GM18861 (cell line): ENCODE results near the gene KLK10.
"Not testable (repeated sequence)": the region's sequence is repeated elsewhere in the genome, so short reads cannot be mapped to it uniquely, and the experiment has no call there.

Source experiments
- ATAC-seq: cut with Tn5 transposase; IDR thresholded peaks from one replicate; pipeline ENCODE4 v1.9.1; 2021; ENCODE audit not compliant: unreplicated experiment

The KLK10 gene

DNA sequence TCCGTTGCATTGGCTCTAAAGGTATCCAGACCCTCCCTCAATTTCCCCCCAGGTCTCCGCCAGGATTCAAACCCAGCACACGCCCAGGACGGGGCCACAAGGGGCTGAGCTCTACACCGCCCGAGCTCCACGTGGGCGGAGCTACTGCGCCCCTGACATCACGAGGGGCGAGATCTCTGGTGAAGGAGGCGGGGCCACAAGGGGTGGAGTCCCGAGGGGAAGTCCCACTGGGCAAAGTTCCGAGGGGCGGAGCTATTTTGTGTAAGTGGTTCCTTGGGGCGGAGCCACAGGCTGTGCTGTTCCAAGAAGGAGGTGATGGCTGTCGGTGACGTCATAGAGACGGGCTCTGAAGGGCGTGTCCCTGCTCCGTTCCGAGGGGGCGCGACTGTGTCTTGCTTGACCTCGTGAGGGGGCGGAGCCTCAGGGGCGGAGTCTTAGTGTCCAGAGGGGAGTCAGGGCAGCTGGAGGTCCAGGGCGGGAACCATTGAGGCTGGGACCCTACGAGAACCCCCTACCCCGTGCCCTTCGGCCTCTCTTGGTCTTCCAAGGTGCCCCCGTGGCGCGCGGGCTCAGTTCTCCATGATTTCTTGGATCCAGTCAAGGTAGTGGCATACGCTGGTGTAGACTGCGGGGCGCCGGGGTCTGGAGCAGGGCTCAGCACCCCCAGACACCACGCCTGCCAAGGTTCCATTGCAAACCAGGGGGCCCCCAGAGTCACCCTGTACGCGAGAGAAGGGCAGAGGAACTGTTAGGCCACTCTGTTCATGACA, 16.8 kb downstream of the KLK10 start:
- ATAC-seq: no peak

DNA sequence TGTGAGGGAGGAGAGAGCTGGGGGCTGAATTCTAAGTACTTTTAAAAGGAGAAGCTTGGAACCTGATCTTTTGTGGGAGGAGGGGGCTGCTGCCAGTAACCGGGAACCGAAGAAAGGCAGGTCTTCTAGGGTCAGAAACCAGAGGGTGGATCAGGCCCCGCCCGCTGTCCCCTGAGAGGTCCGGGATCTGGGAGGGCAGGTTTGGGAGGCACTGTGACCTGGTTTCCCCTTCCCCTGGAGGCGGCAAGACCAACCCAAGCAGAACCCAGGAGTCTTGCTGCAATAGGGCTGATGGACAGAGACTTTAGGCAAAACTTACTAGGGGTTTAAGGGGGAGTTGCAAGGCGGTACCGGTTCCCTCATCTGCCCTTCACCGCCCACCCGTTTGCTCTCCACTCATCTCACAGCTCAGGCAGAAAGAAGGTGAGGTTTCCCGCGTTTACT, 17.4 kb downstream of the KLK10 start:
- no peak for ATAC-seq

DNA sequence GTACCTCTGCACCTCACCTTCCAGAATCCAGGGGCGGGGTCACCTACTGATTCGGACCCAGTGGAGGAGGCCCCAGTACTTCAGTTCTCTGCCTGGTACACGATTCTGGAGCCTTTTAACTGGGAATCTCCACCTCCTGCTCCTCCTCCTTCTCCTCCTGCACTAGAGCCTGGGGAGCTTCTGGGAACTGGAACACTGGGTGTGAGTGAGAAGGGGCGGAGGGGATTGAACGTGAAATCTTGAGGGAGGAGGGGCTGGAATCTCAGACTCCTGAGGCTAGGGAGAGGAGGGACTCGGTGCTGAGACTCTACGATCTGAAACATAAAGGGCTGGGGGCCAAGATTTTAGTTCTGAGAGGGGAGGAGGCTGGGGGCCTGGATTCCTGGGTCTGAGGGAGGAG, 18.0 kb downstream of the KLK10 start, which contains the start of gene KLK8:
Gene KLK8, minus strand, starts transcription at position 90 of the 400 bp plus-strand sequence. CDS start 437 bp downstream, outside the sequence.
- ATAC-seq: no peak

DNA sequence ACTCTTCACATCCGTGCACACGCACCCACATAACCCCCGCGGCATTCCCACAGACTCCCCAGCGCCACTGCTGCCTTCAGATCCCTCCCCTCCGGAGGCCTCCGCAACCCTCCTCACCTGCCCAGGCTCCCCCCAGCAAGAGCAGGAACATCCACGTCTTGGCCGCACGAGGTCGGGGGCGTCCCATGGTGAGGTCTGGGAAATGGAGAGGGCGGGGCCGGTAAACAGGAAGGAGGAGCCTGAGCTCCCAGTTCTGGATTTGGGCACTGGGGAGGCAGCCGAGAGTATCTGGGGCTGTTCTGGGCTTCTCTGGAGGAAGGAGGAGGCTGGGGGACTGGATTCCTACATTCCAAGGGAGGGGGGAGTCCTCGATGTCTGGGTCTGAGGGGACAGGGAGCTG, 18.5 kb downstream of the KLK10 start:
- ATAC-seq: no peak

DNA sequence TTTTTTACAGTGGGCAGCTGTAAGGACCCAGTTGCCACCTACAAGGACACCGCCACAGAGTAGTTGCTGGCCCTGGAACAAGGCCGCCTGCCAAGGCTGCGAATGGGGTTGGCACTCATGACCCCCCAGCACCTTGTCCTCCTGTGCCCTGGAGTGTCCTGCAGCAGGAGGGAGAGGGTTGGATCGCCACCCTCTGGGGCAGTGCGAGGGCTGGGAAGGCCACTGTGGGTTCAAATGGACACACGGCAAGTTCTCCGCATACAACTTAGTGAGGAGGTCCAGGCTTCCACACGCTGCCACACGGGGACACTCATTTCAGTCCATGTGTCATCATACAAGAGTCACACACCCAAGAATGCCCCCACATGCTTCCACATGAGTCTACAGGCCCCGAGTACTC, 19.1 kb downstream of the KLK10 start:
- ATAC-seq: no peak

DNA sequence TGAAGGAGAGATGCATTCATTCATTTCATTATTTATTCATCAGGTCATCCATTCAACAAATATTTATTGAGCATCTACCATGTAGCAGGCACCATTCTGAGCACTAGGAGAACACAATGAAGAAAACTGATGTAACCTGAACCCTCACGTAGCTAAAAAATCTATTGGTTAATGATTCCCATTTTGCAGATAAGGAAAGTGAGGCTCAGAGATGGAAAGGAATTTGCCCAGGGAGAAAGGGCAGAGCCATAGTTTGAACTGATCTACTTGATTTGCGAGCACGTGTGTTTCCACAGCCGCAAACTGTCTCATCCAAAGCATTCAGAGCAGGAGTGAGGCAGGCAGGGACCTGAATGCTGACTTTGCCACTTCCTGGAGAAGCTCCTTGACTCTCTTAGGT, 20.8 kb downstream of the KLK10 start:
- ATAC-seq: no peak

DNA sequence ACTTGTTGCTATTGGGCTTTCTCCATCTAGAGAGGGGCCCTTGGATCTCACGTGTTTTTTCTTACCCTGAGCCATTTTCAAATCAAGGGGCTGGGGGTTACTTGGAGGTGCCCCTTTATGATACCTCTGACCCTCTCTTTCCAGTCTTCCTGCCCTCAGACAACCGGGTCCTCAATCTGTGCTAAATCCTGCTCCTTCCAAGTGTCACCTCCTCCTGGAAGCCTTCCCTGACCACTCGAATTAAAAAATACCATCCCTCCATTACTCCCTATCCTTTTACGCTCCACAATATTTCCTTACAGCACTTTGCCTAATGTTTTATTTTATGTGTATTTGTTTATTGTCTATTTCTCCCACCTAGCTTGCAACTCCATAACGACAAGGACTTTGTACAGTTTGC, 21.4 kb downstream of the KLK10 start:
- ATAC-seq: no peak

DNA sequence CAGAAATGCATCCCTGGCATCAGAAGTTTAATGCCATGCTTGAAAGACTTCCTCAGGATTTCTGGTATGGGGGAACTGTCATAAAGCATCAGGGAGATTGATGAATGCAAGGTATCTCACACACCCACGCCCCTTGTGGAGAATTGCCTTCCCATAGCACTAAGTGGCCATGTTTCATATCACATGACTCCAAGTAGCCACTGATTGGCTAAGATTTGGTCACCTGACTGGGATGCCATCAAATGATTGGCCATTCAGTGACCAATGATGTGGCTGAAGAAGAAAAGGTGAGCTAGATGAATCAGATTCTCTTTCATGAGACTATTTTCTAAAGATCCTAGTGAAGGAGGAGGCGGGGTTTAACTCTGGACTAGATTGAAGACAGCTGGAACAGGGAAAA, 25.4 kb downstream of the KLK10 start:
- ATAC-seq: no peak

DNA sequence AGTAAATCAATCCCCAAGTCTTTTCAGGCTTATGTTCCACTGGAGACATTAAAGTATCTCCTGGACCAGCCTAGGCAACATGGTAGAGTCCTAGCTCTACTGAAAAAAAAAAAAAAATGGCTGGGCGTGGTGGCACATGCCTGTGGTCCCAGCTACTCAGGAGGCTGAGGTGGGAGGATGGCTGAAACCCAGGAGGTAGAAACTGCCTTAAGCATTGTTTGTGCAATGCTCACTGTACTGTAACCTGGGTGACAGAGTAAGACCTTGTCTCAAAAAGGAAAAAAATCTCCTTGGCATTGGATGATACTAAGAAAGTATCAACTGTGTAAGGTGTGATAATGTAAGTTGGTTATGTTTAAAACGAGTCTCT, 26.9 kb downstream of the KLK10 start:
- no peak for ATAC-seq

DNA sequence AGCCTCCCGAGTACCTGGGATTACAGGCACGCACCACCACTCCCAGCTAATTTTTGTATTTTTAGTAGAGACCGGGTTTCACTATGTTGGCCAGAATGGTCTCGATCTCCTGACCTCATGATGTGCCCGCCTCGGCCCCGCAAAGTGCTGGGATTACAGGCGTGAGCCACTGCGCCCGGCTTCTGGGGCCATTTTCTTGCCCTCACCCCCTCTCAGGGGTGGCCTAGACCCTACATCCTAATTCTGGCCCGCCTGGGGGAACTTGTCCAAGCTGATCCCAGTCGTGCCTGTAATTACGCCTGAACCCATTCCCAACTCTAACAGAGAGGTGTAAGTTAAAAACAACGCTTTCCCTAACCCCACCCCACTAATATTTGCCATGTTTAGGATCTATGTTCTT, 35.1 kb downstream of the KLK10 start:
- ATAC-seq: not testable (repeated sequence)

DNA sequence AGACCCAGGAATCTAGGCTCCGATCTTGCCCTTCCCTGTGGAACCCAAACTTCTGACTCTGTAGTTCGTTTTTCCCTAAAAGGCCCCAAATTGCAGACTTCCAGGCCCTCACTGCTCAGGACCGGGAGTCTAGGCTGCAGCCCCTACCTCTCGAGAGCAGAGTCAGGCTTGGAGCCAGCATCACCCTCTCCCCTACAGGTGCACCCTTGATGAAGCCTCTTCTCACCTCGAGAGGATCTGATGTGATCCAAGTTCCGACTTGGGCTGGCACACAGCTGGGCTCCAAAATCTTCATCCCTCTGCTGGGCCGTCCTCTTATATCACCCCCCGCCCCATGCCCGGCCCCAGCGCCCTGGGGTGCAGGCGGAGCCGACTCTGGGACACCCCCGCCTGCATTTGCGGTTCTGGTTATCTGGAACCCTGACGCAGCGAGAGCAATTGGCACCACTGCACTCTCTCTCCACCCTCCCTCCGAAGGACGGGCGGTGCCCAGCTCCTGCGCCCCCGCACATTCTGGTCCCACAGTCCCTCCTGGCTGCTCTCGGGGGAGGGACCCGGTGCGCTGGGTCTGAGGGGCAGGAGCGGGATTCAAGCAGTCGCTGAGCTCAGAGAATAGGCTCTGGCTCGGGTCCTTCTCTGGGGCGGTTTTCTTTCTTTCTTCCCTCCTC, 35.8 kb downstream of the KLK10 start, which contains the start of gene KLK7:
Gene KLK7, minus strand, starts transcription at position 293 of the 668 bp plus-strand sequence. CDS start 1,518 bp downstream, outside the sequence.
- no peak for ATAC-seq

DNA sequence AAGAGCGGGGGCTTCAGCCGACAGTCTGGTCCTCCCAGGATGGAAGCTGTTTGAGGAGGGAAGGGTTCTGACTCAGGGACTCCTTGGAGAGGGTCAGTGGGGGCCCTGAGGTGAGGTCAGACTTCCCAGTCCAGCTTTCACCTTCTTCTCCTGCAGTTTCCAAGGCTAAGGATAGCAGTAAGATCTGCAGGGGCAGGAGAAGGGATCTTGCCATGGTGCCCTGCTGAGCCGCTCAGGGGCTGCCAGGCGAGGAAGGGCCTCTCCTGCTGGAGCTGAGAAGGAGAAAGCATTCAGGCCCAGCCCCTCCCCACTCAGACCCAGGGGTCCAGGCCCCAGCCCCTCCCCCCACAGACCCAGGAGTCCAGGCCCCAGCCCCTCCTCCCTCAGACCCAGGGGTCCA, 37.3 kb downstream of the KLK10 start:
- no peak for ATAC-seq

DNA sequence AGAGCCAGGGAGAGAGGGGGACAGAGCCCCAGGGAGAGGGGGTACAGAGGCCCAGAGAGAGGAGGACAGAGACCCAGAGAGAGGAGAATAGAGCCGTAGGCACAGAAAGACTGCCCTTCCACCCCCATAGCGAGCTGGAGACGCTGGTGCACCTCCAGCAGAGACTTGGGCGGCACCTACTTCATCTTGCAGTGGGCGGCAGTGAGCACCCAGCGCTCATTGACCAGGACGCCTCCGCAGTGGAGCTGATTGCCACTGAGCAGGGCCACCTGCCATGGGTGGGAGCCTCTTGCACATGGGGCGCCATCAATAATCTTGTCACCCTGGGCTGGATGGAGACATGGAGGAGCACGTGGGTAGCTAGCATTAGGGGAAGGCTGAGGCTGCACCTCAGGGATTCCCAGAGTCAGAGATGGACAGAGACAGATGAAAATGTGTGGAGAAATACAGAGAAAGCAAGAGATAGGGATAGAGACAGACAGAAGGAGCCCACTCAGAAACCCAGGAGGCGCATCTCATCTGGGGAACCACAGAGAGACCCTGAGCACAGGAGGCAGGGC, 37.8 kb downstream of the KLK10 start:
- ATAC-seq: no peak

DNA sequence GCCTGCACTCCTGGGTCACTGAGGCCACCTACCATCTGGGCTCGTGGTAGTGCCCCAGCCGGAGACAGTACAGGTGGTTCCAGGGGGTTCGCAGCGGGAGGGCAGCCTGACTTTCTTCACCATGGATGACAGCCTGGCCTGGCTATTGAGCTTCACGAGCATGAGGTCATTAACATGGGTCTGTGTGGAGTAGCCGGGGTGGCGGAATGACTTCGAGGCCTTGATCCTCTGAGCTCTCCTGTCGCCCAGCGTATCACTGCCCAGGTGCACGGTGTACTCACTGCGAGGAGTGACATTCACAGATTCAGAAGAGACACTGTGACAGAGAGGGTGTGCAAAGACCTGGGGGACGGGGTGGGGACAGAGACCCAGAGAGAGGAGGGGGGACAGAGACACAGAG, 39.3 kb downstream of the KLK10 start:
- no peak for ATAC-seq

DNA sequence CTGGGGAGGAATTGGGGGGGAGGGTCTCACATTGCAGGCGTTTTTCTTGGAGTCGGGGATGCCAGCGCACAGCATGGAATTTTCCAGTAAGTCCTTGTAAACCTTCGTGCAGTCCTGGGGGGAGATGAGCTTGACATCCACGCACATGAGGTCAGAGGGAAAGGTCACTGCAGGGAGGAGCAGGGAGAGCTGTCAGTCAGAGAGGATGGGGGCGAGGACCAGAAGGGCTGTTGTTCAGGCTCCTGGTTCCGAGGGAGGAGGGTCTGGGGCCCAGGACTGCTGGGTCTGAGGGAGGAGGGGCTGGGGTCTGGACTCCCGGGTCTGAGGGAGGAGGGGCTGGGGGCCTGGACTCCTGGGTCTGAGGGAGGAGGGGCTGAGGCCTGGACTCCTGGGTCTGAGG, 39.8 kb downstream of the KLK10 start:
- no peak for ATAC-seq

DNA sequence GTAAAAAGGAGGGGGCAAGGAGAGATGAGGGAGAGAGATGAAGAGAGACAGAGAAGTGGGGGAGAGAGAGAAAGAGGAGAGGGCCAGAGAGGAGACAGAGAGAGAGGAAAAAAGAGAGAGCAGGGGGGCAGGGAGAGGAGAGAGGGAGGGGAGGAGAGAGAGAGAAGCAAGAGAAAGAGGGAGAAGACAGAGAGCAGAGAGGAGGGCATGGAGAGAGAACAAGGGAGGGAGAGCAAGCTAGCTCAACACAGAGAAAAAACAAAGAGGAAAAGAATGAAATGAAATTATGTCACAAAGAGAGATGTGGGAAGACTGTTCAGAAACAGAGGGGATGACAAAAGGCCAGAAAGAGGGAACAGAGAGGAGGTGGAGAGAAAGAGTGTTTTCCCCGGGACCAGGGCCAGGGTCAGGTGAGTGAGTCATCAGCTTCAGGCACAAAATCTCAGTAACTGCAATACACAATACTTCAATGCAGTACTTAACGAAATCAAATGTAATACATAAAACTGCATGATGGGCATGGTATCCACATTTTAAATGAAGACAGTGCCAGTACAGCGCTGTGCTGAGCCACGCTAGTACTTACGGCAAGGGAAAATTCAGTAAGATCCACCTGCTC, 40.6 kb downstream of the KLK10 start:
- ATAC-seq: no peak

DNA sequence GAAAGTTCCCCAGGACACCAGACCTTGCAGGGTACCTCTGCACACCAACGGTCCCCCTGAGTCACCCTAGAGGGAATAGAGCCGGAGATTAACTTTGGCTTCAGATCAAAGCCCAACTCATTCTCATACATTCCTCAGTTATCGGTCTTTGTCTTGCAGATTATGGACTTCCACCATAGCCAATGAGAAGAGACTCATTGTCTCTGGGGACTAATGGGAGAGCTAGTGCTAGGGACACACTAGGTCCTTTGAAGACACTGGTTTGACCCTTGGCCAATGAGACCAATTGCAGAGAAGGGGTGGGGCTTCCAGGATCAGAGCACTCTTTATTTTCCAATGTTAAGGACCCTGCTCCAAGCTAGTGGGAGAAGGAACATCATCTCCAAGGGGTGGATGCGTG, 41.9 kb downstream of the KLK10 start:
- ATAC-seq: no peak

DNA sequence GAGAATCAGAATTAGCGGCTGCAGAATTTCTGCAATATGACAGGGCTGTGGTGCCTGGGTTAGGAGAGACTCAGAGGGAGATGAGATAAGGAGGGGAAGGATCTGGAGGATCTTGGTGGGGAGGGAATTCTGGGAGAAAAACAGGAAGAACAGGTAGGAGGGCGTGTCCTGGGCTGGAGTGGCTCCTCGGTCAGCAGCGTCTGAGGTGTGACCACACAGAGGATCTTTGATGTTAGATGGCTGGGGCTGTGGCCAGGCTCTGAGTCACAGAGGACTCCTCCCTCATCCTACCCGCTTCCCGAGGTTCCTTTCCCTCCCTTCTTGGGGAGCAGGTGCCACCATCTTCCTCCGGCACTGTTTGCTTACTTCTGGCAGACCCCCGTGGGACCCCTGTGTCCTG, 43.7 kb downstream of the KLK10 start:
- ATAC-seq: no peak

DNA sequence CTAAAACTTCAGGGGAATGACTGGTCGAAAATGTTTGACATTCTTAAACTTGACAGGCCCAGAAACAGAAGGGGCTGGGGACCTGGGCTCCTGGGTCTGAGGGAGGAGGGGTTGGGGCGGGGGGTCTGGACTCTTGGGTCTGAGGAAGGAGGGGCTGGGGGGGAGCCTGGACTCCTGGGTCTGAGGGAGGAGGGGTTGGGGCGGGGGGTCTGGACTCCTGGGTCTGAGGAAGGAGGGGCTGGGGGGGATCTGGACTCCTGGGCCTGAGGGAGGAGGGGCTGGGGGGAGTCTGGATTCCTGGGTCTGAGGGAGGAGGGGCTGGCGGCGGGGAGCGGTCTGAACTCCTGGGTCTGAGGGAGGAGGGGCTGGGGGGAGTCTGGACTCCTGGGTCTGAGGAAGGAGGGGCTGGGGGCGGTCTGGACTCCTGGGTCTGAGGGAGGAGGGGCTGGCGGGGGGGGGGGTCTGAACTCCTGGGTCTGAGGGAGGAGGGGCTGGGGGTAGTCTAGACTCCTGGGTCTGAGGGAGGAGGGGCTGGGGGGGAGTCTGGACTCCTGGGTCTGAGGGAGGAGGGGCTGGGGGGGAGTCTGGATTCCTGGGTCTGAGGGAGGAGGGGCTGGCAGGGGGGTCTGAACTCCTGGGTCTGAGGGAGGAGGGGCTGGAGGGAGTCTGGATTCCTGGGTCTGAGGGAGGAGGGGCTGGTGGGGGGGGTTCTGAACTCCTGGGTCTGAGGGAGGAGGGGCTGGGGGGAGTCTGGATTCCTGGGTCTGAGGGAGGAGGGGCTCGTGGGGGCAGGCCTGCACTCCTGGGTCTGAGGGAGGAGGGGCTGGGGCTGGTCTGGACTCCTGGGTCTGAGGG, 44.6 kb downstream of the KLK10 start:
- ATAC-seq: no peak

DNA sequence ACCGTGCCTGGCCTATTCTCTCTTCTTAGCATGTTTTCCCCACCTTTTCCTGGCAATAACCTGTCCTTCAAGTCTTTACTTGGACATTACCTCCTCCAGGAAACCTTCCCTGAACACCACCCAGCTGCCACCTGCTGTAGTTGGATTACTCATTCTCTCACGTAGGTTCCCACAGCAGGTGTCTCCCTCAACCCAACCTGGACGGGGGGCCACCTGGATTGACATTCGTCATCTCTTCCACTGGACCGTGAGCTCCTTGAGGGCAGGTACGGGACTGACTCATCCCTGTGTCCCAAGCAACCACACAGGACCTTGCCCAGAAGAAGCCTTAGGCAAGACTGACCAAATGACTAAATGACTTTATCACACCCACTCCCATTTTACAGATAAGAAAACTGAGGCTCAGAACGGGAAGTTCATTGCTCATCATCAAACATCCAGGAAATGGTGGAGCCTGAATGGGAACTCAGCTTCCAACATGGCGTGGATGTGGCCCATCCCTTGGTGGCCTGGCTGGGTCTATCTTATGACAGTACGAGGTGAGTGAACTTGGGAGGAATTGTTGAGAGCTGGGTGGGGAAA, 46.6 kb downstream of the KLK10 start:
- ATAC-seq: no peak
